Stimulated activated CD4-positive, alpha-beta T cell treated with anti-CD3 and anti-CD28 coated beads, Interleukin-1b, Interleukin-23, amount 100 ng/mL, for 24 hours (primary cell): ENCODE measurements around the gene IGFN1.

Experiments used
- DNase-seq, 4 experiments: peaks; one replicate each; pipeline ENCODE4 v3.0.0-alpha.2; 2020; ENCODE audit warnings: low read depth in 4 of 4, low spot score in 1 of 4

The IGFN1 gene

GRCh38 chr1:201215531-201216357, 25.1 kb downstream of the IGFN1 start:
- DNase-seq, result no peak

DNA sequence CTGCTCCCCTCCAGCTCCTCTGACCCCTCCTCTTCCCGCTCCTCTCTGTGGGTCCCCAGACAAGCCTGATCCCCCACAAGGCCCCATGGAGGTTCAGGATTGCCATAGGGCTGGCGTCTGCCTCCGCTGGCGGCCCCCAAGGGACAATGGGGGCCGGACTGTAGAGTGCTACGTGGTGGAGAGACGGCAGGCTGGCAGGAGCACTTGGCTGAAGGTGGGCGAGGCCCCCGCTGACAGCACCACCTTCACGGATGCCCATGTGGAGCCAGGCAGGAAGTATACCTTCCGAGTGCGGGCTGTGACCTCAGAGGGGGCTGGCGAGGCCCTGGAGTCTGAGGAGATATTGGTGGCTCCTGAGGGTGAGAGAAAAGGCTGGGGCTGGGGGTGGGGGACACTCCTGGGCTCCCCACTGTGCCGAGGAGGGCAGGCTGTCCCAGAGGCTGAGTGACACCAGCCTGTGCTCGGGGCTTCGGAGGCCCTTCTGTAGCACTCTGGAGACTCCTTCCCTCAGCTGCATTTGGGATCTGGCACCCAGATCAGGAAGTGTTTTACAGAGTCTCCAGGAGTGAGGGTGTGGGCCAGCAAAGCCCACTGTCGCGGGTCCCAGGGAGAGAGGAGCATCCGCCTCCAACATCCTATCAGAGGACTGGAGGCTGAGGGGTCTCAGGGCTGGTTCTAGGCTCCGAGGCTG, 25.9 kb downstream of the IGFN1 start:
- no peak for DNase-seq

GRCh38 chr1:201217146-201217545, 26.5 kb downstream of the IGFN1 start:
- DNase-seq, result no peak

- no peak for DNase-seq
Observed at GRCh38 chr1:201217851-201218250, 27.2 kb downstream of the IGFN1 start.

GRCh38 chr1:201218409-201218808, 27.8 kb downstream of the IGFN1 start:
- no peak for DNase-seq

- DNase-seq, result no peak
Observed at GRCh38 chr1:201219481-201220387, 29.1 kb downstream of the IGFN1 start.

GRCh38 chr1:201220388-201220715, 29.7 kb downstream of the IGFN1 start:
- no peak for DNase-seq

- DNase-seq, result no peak
Observed at GRCh38 chr1:201221201-201221846, 30.7 kb downstream of the IGFN1 start.

GRCh38 chr1:201222125-201222524, 31.5 kb downstream of the IGFN1 start:
- no peak for DNase-seq

DNA sequence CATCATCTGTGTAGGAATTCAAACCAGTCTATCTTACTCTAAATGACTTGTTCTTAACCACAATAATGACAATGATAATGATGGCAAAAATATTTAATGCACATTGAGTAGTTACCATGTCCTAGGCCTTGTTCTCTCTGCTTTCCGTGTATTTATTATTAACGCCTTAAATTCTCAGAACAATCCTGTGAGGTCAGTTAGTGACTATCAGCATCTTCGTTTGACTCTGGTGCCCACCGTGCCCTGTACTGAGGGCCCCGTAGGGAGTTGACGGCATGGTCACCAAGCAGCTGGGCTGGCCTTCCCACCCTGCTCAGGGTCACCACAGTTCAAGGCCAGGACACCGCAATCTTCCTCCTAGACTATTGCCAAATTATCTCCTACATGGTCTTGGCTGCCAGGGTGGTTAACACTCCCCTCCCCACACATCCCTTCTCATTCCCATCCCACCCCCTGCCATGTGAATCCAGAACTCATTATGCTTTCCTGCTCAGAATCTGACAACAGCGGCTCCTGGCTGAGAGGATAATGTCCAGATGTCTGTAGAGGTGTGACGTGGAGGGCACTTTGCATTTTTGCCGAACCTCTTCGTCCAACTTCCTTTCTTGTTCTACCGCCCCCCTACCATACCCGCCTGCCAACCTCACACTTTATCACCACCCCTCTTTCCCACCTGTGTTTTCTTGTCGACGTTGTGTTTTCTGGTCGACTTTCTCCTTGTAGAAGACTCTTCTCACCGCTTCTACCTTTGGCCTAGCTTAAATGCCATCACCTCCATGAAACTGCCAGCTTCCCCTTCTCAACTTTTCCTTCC, 33.4 kb downstream of the IGFN1 start:
- no peak for DNase-seq

- no peak for DNase-seq
Observed at GRCh38 chr1:201224666-201225370, 34.2 kb downstream of the IGFN1 start.

GRCh38 chr1:201226178-201226514, 35.5 kb downstream of the IGFN1 start:
- no peak for DNase-seq

DNA sequence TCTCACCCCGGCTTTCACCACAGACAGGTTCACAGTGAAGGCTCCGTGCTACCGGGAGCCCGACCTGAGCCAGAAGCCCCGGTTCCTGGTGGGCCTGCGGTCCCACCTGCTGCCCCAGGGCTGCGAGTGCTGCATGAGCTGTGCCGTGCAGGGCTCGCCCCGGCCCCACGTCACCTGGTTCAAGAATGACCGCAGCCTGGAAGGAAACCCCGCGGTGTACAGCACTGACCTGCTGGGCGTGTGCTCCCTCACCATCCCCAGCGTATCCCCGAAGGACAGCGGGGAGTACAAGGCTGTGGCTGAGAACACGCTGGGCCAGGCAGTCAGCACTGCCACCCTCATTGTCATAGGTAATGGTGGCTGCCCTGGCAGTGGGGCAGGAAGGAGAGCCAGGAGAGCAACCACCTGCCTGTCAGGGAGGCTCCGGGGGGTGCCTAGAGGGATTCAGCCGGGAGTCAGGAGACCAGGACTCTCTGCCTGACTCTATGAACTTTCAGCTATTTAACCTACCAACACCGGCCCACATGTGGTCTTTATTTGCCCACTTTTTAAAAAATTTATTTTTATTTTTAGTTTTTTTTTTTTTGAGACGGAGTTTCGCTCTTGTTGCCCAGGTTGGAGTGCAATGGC, 36.4 kb downstream of the IGFN1 start:
- no peak for DNase-seq

DNA sequence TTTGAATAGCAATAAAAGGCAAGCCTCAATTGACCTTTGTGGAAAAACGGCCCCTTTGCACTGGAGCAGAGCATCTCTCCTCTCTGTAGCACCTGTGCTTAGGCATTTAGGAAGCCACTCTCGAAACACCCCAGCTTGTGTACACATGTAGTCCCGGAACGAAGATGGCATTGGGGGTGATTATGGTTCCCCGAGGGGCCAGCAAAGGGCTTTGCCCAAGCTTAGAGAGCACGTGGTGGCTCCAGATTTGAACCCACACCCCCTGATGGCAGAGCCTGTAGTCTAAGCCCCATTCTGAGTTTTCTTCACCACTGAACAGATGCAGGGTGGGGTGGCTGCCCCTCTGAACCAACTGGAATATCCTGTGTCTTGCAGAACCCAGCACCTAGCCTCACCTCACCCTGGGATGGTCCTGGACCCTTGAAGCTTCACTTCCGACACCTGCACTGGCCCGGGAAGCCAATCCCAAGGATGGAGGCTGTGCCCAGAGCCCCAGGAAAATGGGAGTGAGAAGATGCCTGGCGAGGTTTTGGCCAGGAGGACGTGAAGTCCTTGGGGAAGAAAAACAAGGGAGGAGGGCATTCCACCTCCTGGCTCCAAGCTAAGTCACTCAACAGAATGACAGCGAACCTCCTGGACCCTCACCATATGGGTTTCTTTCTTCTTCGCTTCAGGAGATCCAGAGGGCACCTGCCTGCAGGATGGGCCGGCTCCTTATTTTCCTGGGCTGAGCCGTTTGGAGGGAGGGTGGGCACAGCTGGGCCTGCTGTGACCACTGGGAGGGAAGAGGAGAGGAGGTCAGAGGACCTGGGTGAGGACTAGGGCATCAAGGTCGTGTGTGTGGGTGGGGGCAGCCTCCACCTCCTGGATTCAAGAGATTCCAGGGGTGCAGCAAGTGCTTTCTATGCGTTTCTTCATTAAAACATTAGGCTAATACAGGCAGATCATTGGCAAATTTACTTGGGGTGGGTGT, 37.7 kb downstream of the IGFN1 start:
- DNase-seq, result no peak

- DNase-seq, result no peak
Observed at GRCh38 chr1:201229095-201229494, 38.5 kb downstream of the IGFN1 start.

DNA sequence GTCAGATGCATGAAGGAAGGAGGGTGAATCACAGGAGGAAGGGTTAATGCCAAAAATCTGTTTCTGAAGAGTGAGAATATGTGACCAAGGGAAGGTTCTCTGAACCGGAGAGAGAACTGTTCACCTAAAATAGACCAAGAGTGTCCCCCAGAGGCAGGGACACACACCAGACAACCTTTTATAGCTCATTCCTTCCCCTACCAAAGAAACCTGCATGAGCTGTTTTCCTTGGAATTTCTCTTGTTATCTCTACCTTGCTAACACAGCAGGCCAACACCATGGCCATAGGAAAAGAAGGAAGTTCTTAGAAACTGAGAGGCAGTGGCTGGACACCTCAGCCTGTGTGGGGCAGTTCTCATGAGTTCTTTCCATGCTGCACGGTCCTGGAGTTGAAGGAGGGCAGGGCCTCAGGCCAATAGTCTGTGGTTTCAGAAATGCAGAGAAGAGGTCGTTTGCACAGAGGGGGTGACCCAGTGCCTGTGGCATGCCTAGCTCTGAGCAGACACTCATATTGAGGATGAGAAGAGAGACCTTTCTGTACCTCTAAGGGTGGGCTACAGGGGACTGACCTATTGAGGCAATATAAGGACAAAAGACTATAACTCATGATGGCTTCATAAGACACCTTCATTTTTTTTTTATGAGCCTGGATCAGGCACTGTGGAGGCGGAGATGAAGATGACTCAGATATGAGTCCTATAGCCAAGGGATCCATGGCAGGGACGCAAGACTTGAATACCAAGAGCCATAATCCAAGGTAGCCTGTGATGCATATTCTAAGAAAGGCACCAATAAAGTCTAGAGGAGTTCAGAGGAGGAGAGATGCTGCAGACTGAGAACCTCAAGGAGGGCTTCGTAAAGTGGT, 39.4 kb downstream of the IGFN1 start:
- no peak for DNase-seq

DNA sequence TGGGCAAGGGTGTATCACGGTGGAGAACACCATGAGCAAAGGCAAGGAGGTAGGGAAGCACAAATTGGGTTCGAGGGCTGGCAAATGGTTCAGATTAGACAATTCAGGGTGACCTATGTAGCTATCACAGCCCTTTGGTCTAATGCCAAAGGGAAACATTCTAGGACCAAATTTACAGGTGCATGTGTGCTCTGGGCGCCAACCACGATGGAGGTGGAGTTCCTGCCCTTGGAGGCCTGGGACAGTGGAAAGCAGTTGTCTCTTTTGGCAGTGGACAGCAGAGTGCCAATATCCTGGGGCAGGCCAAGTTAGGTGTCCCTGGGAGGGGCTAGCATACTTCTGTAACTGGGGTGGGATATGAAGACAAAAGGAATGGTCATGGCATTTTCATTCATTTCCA, 40.1 kb downstream of the IGFN1 start:
- DNase-seq, result no peak
